Activated T-helper 17 cell treated with anti-CD3 and anti-CD28 coated beads, Interleukin-2, amount 50 U/mL, for 72 hours (primary cell): Measurements from ENCODE around the gene MAB21L3. TPM values are rescaled to one million over a fixed set of nuclear protein-coding genes. Genes with fewer than 3 reads are reported as not detected.

Source experiments
- ATAC-seq: fragments of 150-1000 bp; cut with Tn5 transposase; replicated peaks from 2 replicates; pipeline ENCODE4 v1.10.0; 2021; ENCODE audit warnings: mild to moderate bottlenecking, moderate library complexity
- H3K27ac Mint-ChIP-seq: one replicate; pipeline ENCODE4 v1.8.0; 2022; ENCODE audit warnings: mixed read lengths
- H3K27me3 Mint-ChIP-seq: one replicate; pipeline ENCODE4 v1.8.0; 2022; ENCODE audit warnings: mixed read lengths
- H3K36me3 Mint-ChIP-seq: one replicate; pipeline ENCODE4 v1.8.0; 2022; ENCODE audit warnings: low read depth, mild to moderate bottlenecking, mixed read lengths
- H3K4me1 Mint-ChIP-seq: one replicate; pipeline ENCODE4 v1.8.0; 2022; ENCODE audit warnings: mixed read lengths
- H3K4me3 Mint-ChIP-seq: one replicate; pipeline ENCODE4 v1.8.0; 2022; ENCODE audit warnings: mild to moderate bottlenecking, mixed read lengths
- H3K9me3 Mint-ChIP-seq: one replicate; pipeline ENCODE4 v1.8.0; 2022; ENCODE audit warnings: mixed read lengths
- total RNA-seq, 2 donors: library from RNA; stranded (reverse); gene quantifications; one replicate each; pipeline ENCODE4 v1.2.3, GENCODE V29; 2022

Gene MAB21L3
- total RNA-seq, 2 donors from 2014 or later, result not detected

- no peak overlapping the region for H3K27ac Mint-ChIP-seq
- ATAC-seq, result no peak
- peaks cover 4% of the 10 kb centered on the region for H3K9me3 Mint-ChIP-seq
- H3K4me3 Mint-ChIP-seq, result no peak overlapping the region
- no peaks in the 10 kb centered on the region for H3K36me3 Mint-ChIP-seq
- no peaks in the 10 kb centered on the region for H3K27me3 Mint-ChIP-seq
- no peaks in the 10 kb centered on the region for H3K4me1 Mint-ChIP-seq
These were observed 48.0 kb downstream of the MAB21L3 start for GRCh38 chr1:116159177-116159576.

GRCh38 chr1:116159611-116160010 lies 48.4 kb downstream of the MAB21L3 start:
- Mint-ChIP-seq H3K9me3 (peaks cover 4% of the 10 kb centered on the region), H3K27me3 (no peaks in the 10 kb centered on the region), H3K36me3 (no peaks in the 10 kb centered on the region), H3K4me1 (no peaks in the 10 kb centered on the region), H3K4me3 (no peak overlapping the region), H3K27ac (no peak overlapping the region)
- no peak for ATAC-seq

- Mint-ChIP-seq H3K4me1 (no peaks in the 10 kb centered on the region), H3K4me3 (no peak overlapping the region), H3K27me3 (no peaks in the 10 kb centered on the region), H3K36me3 (no peaks in the 10 kb centered on the region), H3K9me3 (peaks cover 4% of the 10 kb centered on the region), H3K27ac (no peak overlapping the region)
- no peak for ATAC-seq
These were observed 50.2 kb downstream of the MAB21L3 start for GRCh38 chr1:116161390-116161789.

GRCh38 chr1:116161877-116162390 lies 50.7 kb downstream of the MAB21L3 start:
- Mint-ChIP-seq H3K27ac (no peak overlapping the region), H3K9me3 (peaks cover under 1% of the 10 kb centered on the region), H3K27me3 (no peaks in the 10 kb centered on the region), H3K4me1 (no peaks in the 10 kb centered on the region), H3K4me3 (no peak overlapping the region), H3K36me3 (no peaks in the 10 kb centered on the region)
- ATAC-seq, result no peak

GRCh38 chr1:116163533-116163932 lies 52.3 kb downstream of the MAB21L3 start:
- Mint-ChIP-seq H3K27me3 (no peaks in the 10 kb centered on the region), H3K4me1 (no peaks in the 10 kb centered on the region), H3K9me3 (no peaks in the 10 kb centered on the region), H3K4me3 (no peak overlapping the region), H3K36me3 (no peaks in the 10 kb centered on the region), H3K27ac (no peak overlapping the region)
- no peak for ATAC-seq

- no peak overlapping the region for H3K27ac Mint-ChIP-seq
- no peaks in the 10 kb centered on the region for H3K4me1 Mint-ChIP-seq
- no peaks in the 10 kb centered on the region for H3K36me3 Mint-ChIP-seq
- no peaks in the 10 kb centered on the region for H3K27me3 Mint-ChIP-seq
- ATAC-seq, result no peak
- H3K9me3 Mint-ChIP-seq, result no peaks in the 10 kb centered on the region
- H3K4me3 Mint-ChIP-seq, result no peak overlapping the region
These were observed 53.0 kb downstream of the MAB21L3 start for GRCh38 chr1:116164150-116164549.

- Mint-ChIP-seq H3K9me3 (no peaks in the 10 kb centered on the region), H3K4me3 (no peak overlapping the region), H3K27me3 (no peaks in the 10 kb centered on the region), H3K27ac (peak overlapping the region; percentile 11), H3K4me1 (no peaks in the 10 kb centered on the region), H3K36me3 (no peaks in the 10 kb centered on the region)
- ATAC-seq, result no peak
These were observed 53.6 kb downstream of the MAB21L3 start for GRCh38 chr1:116164604-116165368.

- H3K27ac Mint-ChIP-seq, result no peak overlapping the region
- no peaks in the 10 kb centered on the region for H3K9me3 Mint-ChIP-seq
- no peak overlapping the region for H3K4me3 Mint-ChIP-seq
- ATAC-seq, result no peak
- no peaks in the 10 kb centered on the region for H3K36me3 Mint-ChIP-seq
- no peaks in the 10 kb centered on the region for H3K27me3 Mint-ChIP-seq
- no peaks in the 10 kb centered on the region for H3K4me1 Mint-ChIP-seq
These were observed 54.4 kb downstream of the MAB21L3 start for GRCh38 chr1:116165572-116165971.

- ATAC-seq, result no peak
- no peaks in the 10 kb centered on the region for H3K9me3 Mint-ChIP-seq
- H3K36me3 Mint-ChIP-seq, result no peaks in the 10 kb centered on the region
- no peak overlapping the region for H3K27ac Mint-ChIP-seq
- H3K4me3 Mint-ChIP-seq, result no peak overlapping the region
- no peaks in the 10 kb centered on the region for H3K4me1 Mint-ChIP-seq
- no peaks in the 10 kb centered on the region for H3K27me3 Mint-ChIP-seq
These were observed 54.9 kb downstream of the MAB21L3 start for GRCh38 chr1:116166011-116166571.

GRCh38 chr1:116166655-116167054 lies 55.5 kb downstream of the MAB21L3 start:
- no peak overlapping the region for H3K4me3 Mint-ChIP-seq
- no peaks in the 10 kb centered on the region for H3K4me1 Mint-ChIP-seq
- ATAC-seq, result no peak
- H3K36me3 Mint-ChIP-seq, result no peaks in the 10 kb centered on the region
- H3K9me3 Mint-ChIP-seq, result no peaks in the 10 kb centered on the region
- no peaks in the 10 kb centered on the region for H3K27me3 Mint-ChIP-seq
- no peak overlapping the region for H3K27ac Mint-ChIP-seq

- no peaks in the 10 kb centered on the region for H3K27me3 Mint-ChIP-seq
- ATAC-seq, result peak; percentile 13
- H3K27ac Mint-ChIP-seq, result peak overlapping the region; percentile 34
These were observed 56.6 kb downstream of the MAB21L3 start for GRCh38 chr1:116167625-116168276.

GRCh38 chr1:116168277-116169032 lies 57.3 kb downstream of the MAB21L3 start:
- H3K4me1 Mint-ChIP-seq, result no peaks in the 10 kb centered on the region
- H3K36me3 Mint-ChIP-seq, result no peaks in the 10 kb centered on the region
- no peaks in the 10 kb centered on the region for H3K27me3 Mint-ChIP-seq
- ATAC-seq, result peak; percentile 98
- peak overlapping the region; percentile 34 for H3K27ac Mint-ChIP-seq
- no peaks in the 10 kb centered on the region for H3K9me3 Mint-ChIP-seq
- peak overlapping the region; percentile 76 for H3K4me3 Mint-ChIP-seq

More at GRCh38 chr1:116167625-116168276, 56.6 kb downstream of the MAB21L3 start:
- H3K4me3 Mint-ChIP-seq, result peak overlapping the region; percentile 76
- H3K36me3 Mint-ChIP-seq, result no peaks in the 10 kb centered on the region
- no peaks in the 10 kb centered on the region for H3K9me3 Mint-ChIP-seq
- H3K4me1 Mint-ChIP-seq, result no peaks in the 10 kb centered on the region

GRCh38 chr1:116169898-116170297 lies 58.7 kb downstream of the MAB21L3 start:
- Mint-ChIP-seq H3K27me3 (no peaks in the 10 kb centered on the region), H3K4me1 (no peaks in the 10 kb centered on the region), H3K9me3 (no peaks in the 10 kb centered on the region), H3K27ac (no peak overlapping the region), H3K4me3 (no peak overlapping the region), H3K36me3 (no peaks in the 10 kb centered on the region)
- ATAC-seq, result no peak
